Activated CD4-positive, alpha-beta T cell treated with anti-CD3 and anti-CD28 coated beads, Interleukin-2, amount 50 U/mL, for 48 hours (primary cell): ENCODE measurements around the gene SRCAP.

ENCODE experiments used
- DNase-seq, 2 experiments: peaks; one replicate each; pipeline ENCODE4 v3.0.0-alpha.2; 2020

SRCAP gene

DNA sequence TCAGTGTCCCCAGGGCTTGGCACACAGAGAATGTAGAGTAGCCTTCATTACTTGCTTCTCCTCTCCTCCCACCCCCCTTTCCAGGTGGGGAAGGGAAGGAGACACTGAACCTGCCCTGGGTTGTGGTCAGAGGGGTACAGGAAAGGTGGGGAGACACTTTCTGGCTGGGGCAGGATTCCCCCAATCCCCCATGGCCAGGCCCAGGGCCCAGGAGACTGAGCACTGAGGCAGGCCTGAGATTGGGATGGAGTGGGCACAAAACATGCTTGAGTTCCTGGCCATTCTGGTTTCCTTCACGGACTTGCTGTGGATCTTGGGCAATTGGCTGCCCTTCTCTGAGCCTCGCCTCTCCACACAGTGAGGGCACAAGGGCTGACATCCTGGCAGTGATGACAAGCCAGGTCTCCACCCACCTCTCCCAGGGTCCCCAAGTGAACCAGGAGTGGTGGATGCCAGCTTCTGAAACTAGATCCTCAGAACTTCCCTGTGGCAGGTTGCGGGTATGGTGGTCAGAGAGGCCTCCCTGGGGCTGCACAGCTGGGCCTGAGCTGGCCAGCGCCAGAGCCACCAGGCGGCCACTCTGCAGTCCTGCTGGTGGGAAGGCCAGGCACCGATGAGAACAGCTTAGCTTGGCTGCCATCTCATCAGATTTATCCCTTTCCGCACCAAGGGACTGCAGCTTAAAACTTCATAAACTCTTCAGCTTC is 78.8 kb downstream of the SRCAP start:
- DNase-seq = no peak

DNA sequence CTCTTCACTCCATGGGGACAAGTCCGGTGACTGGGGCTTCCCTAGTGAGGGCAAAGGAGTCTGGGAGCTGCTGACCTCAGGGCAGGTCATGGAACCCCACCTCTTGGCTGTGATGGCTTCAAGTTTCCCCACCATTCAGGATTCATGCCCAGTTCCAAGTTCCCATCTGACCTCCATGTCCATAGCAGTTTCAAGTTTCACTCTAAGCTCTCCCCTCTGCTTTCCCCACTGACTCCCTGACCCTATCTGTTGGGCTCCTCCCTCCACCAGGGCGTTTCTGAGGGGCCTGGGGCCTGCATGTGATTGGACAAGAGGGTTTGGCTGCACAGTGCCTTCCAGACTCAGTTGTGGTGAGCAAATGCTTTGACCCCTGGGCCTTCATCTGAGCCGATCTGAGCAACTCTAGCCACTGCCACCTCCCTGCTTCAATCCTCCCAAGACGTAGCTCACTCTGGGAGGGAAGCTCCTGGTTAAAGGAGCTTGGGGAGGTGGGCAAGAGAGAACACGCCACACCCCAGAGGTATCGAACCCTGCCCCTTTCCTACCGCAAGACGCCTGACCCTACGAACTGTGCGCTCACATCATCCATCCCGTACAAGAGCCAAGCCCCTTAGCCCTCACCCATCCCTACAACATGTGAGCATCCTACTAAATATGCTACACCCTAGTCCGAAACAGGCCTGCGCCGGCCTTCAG is 79.7 kb downstream of the SRCAP start:
- DNase-seq = no peak

DNA sequence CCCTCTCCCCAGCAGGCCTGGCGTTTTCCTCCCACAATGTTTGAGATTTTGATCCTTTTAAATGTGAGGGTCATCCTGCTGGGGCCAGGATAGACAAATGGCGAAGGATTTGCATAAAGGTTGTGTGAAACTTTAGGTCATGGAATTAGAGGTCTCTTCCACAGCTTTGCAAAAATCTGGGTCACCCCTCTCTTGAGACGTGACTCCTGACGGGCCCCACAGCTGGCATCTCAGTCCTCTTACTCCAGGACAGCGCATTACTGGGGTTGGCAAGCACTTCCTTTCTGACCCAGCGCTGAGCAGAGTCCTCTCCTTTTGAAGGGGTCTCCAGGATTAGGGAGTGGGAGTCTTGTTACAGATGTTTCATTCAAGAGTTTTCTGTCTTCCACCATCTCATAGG is 80.6 kb downstream of the SRCAP start:
- no peak for DNase-seq

DNA sequence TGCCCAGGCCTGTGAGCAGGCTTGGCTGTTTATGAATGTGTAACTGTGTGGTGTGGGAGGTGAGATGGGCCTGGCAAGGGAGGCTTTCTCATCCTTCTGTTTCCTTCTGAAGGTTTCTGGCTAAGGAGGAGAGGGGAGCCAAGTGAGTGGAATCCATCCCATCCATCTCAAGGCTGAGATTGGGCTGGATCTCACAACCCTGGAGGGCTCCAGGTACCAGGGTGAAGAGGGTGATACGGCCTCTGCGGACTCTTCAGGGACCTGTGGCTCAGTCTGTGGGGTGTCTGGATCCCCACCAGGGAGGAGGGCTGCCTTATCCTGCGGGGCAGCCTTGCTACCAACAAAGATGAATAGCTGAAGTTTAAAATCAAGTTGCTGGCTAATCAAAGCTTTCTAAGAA is 81.0 kb downstream of the SRCAP start:
- DNase-seq = no peak

DNA sequence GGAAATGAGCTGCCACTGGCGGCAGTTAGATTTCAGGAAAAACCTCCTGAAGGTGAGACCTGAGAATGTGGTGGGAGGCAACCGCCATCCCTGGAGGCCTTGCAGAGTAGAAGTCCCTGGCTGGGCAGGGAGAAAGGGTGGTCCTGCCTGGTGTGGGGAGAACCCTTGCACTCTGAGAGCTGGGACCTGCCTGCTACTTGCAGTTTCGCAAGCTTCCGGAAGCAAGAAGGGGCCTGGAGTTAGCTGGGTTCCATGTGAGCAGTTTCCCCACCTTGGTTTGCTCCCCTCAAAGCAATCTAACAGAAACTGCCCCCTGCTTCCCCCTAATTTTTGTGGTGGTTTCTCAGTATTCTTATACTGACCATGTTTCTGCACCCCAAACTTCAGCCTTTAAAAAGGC is 81.6 kb downstream of the SRCAP start:
- DNase-seq = no peak

DNA sequence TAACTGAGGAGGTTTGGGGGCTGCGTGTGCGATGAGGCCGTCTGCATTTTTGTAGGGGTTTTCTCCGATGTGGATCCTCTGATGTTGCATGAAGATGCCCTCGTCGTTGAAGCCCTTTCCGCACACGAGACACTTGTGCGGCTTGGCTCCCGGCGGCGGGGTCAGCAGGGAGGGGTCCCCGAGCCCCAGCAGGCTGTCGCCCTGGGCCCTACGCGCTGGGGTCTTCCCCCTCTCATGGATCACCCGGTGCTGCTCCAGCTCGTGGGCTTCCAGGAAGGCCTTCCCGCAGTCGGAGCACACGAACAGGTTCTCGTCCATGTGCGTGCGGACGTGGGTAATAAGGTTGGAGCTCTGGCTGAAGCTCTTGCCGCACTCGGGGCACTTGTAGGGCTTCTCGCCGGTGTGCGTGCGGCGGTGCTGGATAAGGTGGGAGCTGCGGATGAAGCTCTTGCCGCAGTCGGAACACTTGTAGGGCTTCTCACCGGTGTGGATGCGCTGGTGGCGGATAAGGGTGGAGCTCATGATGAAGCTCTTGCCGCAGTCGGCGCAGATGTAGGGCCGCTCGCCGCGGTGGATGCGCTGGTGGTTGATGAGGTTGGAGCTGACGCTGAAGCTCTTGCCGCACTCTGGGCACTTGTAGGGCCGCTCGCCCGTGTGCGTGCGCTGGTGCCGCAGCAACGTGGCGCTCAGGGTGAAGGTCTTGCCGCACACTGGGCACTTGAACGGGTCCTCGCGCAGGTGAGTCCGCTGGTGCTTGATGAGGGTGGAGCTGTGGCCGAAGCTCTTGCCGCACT is 83.7 kb downstream of the SRCAP start:
- no peak for DNase-seq

DNA sequence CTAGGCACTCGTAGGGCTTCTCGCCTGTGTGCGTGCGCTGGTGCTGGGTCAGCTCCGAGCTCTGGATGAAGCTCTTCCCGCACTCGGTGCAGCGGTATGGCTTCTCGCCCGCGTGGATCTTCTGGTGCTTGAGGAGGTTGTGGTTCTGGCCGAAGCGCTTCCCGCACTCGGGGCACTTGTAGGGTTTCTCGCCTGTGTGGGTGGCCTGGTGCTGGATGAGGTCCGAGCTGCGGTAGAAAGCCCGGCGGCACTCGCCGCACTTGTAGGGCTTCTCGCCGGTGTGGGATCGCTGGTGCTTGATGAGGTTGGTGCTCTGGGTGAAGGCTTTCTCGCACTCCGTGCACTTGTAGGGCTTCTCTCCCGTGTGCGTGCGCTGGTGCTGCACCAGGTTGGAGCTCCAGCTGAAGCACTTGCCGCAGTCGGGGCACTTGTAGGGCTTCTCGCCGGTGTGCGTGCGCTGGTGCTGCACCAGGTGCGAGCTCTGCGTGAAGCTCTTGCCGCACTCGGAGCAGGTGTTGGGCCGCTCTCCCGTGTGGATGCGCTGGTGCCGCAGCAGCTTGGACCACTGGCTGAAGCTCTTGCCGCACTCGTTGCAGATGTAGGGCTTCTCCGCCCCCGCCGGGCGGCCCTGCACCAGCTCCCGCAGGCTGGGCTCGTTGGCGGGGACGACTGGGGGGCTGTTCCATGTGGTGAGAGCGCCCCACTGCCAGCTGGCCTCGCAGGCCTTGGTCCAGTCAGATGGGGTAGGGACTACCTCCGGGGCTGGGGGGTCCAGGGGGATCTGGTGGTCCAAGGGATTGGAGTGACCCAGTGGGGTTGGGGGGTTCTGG is 84.5 kb downstream of the SRCAP start:
- no peak for DNase-seq

DNA sequence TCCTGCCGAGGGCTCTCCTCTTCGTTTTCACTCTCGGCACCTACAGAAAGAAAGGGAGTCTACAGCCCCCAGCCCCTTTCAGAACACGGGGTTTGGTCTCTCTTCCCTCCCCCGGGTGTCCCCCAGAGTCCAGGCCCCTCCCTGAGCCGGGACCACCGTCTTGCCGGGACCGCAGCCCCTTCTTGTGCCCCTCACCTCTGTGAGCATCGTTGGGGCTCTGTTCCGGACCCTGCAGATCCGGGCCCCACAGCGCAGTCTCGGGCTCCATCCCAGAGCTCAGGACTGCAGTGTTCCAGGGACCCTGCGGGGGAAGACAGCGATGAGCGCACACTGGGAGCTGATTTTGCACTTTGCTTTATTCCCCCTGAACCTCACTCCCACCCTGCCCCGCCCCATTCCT is 85.2 kb downstream of the SRCAP start:
- DNase-seq = no peak

DNA sequence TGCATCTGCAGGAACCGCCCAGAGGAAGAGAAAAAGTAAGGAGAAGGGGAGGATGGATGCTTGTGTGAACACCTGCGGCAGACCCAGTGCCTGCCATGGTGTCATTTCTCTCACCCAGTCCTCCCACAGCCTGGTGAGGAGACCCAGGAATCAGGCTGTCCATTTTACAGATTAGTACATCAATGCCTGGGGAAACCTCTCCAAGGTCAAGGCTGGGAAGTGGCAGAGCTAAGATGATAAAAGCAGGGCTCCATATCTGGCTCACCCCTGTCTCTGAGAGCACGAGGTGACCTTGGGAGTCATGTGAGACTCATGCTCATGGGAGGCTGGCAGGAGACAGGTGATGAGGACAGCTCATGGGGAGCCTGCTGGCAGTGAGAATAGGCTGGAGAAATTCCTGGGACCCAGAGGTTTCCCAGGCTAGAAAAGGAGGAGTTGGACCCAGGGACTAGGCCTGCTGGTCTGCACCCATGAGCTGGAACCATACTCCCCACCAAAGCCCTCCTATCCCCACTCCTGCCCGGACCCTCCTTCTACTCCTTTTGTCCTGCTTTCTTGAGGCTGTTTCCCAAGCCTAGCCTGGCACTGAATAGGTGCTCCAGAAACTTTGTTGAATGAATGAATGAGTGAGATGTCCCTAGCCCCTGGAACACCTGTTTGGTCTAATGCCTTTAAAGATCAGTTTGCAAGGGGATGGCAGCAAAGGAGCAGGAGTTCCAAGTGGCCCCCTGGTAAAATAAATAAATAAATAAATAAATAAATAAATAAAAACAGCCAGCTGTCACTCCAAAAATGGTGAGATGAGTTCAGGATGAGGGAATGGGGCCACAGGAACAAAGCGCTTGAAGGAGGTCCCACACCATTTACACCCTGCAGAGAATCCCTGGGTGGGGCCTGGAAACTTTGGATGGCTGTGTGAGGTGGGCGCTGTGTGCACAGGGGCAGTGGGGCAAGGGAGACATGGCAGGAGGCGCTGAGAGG is 86.4 kb downstream of the SRCAP start:
- no peak for DNase-seq

DNA sequence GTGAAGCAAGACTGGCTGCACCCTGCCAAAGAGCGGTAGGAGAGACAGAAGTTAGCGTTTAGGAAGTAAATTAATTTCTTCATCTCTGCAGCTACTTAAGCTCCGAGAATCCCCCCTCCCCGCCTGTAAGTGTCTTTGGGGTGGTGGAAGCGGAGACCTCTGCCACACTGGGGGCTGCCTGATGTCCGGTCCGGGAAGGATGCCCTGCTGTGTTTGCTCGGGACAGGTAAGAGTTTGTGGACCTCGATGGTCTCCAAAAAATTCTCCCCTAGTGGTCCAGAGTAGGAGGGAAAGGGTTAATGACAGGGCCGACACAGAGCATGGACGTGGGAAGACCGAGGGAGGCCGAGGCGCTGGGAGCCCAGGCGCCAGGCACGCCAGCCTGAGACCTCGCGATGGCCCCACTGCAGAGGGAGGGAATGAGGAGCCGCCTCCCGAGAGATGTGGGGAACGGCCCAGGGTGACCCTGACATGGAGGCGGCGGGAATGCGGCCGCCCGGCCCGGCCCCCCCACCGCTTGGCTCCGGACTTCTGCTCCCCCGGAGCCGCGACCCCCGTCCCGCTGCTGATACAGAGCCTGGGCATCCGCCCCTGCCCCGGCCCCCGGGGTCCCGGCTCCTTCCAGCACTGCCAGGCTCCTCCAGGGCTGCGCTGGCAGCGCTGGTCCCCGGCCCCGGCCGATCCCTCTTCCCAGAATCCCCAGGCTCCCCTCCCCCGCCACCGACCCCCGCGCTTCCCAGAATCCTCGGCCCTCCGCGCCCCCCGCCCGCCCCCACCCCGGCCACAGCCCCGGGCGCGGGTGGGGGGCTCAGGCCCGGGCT is 87.4 kb downstream of the SRCAP start:
- DNase-seq = peak; percentile 26 to 31

DNA sequence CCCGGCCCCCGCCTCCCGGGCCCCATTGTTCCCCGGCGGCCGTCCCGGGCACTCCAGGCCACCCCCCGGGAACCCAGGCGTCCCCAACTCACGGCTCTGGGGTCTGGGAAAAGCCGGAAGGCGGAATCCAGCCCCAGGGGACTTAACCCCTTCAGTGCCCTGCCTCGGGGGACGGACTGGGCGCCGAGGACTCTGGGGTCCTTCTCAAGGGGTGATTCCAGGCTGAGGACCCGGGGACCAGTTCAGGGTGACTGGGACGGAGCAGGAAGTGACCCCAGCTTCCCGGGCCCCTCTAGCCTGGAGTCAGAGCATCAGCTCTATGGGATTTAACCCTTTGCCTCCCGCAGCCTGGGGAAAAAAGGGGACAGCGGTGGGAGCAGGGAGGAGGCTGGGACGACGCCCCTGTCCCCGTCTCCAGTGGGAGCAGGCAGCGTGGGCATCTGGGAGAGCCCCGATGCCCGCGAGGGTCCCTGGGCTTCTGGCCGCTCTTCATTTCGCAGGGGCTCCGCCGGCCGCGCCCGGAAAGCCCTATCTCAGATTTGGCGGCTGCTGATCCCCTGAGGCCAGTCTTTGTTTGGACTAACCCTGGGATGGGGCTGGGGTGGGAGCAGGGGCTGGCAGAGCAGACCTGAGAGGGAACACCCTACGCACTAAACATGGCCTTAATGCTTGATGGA is 88.1 kb downstream of the SRCAP start, which contains the start of gene ZNF629:
Gene ZNF629, minus strand, starts transcription at position 270 of the 677 bp plus-strand sequence. CDS start 2,723 bp downstream, outside the sequence.
- peak; percentile 27 to 43 for DNase-seq

DNA sequence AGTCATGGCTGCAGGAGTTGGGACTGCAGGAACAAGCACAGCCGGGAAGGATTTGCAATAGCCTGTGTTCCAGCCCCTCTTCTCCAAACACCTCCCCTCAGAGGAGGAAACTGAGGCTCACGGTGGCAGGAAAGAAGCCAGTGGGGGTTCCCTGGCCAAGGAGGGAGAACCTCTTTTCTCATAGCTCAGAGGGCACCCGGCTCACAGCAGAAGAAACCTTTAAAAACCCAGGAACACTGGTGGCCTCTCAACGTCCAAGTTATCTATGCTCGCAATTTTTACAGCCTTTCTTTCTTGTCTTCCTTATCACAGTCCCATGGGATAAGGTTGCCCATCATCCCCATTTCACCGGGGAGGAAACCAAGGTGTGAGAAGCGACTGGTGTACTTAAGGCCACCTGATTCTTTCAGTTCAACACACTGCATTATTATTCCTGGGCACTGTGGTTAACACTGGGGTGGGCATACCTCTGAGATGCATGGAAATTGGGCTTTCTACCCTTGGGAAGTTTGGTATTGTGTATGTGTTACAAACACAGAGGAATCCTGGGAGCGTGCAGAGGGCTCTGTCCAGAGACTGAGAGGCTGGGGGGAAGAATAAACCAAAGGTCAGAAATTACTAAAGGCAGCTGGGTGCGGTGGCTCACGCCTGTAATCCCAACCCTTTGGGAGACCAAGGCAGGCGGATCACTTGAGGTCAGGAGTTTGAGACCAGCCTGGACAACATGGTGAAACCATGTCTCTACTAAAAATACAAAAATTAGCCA is 88.8 kb downstream of the SRCAP start:
- DNase-seq = no peak
